ENCODE results near the gene DGKH.

- TF ChIP-seq CTCF (IDR thresholded peaks at IDR 0.05) (no peak), POLR2AphosphoS5 (IDR thresholded peaks at IDR 0.05) (no peak), POLR2A (IDR thresholded peaks at IDR 0.05) (no peak), EP300 (IDR thresholded peaks at IDR 0.05) (no peak)
These were observed 9.6 kb downstream of the DGKH start for GRCh38 chr13:42057918-42058530.

Data from upper lobe of left lung (tissue), 4 donors.